ENCODE measurements around the gene LPAR5. TPM values are rescaled to one million over a fixed set of nuclear protein-coding genes. Genes with fewer than 3 reads are reported as not detected.

LPAR5 gene
- total RNA-seq, 1 donor from 2014 or later: 2.6 TPM

DNA sequence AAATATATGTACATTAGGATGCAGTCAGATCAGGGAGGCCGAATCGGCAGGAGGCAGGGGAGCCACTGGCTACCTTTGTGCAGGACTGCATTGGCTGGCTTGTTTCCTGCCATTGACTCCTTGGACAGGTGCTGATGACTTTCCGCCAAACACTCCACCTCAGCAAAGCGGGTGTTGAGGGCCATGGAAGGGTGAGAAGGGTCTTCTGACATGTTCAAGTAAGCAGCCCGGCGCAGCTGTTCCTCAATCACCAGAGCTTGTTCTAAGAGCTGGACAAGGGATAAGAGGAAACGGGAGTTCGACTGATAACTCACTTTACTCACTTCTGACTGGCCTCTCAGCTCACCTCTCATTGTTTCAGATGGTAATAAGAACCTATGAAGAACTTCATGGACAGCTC, 62.8 kb downstream of the LPAR5 start:
- intact Hi-C loops (cut with DNase I): loop anchor here (5.0 kb wide), 1 partner anchor 34 kb away; the partner anchor contains the start of gene CHD4

DNA sequence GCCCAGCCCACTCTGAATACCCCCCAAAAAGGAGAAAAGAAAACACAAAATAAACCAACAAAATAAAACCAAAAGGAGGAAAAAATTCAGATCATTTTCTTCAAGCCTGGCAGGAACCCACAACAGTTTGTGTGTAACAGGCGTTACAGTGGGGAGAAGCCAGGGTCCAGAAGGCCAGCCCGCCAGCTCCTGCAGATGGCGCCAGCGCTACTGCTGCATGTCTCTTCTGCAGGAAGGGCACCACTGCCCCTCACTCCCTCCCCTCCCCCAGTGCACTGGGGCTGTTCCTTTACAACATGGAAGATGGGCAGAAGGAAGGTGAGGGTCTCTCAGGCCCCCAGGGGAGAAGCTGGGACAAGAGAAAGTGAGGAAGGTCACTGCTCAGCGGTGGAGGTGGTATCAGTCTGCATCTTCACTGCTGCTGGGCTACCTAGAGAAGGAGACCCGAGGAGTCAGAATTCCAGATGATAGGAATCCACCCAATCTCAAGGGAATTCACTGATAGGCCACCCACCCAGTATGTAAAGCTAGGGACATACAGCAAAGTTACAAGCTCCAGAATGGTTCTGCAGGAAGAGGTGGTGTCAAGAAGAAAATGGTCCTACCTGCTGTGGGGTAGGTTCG, 65.4 kb downstream of the LPAR5 start:
- DNase-seq (ENCODE audit: low spot score): no peak
- intact Hi-C loops (cut with DNase I): loop anchor here (5.0 kb wide), 1 partner anchor 37 kb away; the partner anchor contains the start of gene CHD4

More for the DNA sequence above, 62.8 kb downstream of the LPAR5 start:
- no peak for DNase-seq (ENCODE audit: low spot score)

DNA sequence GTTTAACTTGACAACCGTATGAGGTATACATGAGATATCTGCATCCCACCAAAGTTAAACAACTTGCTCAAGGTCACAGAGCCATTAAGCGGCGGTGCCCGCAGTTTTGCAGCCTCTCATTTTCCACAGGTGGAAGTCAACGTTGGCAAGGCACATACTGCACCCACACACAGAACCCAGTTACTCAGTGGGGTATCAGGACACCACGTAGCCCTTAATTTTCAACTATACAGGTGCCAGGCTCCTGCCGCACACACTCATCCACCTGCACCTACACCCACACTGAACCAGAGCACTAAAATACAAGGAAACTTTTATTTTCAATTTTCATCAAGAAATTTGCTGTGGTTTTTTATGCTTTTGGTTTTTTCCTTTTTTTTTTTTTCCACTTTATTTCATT, 66.0 kb downstream of the LPAR5 start:
- intact Hi-C loops (cut with DNase I): loop anchor here (5.0 kb wide), 1 partner anchor 38 kb away; the partner anchor contains the start of gene CHD4
- DNase-seq (ENCODE audit: low spot score): no peak

DNA sequence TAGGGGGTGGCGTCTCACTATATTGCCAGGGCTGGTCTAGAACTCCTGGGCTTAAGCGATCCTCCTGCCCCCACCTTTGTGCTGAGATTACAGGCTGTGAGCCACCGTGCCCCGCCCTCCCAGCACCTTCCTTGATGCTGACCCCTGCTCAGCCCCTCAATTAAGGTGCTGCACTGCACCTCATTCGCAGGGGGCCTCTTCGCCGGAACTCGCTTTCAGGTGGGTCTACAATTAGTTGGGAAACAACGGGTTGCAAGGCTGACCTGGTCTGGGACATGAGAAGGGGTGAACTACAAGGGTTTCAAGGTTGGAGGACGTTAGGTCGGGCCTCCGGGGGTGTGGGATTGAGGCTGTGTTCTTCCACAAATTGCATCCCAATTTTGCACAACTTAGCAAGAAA, 66.4 kb downstream of the LPAR5 start:
- no peak for DNase-seq (ENCODE audit: low spot score)

More for the DNA sequence above, 66.4 kb downstream of the LPAR5 start:
- intact Hi-C loops (cut with DNase I): no loop called here

Other genes with a start within 250 kb of the LPAR5 start
- gene CD27, start 191.0 kb downstream of the LPAR5 start, total RNA-seq: not detected
- 17.2 TPM for gene TAPBPL, start 183.9 kb downstream of the LPAR5 start, total RNA-seq
- gene VAMP1, start 165.3 kb downstream of the LPAR5 start, total RNA-seq: 4.1 TPM
- gene MRPL51, start 142.7 kb downstream of the LPAR5 start, total RNA-seq: 174 TPM
- 12.0 TPM for gene NCAPD2, start 141.9 kb downstream of the LPAR5 start, total RNA-seq
- gene GAPDH, start 101.4 kb downstream of the LPAR5 start, total RNA-seq: 4,827 TPM
- gene IFFO1, start 79.9 kb downstream of the LPAR5 start, total RNA-seq: 24.8 TPM
- gene NOP2, start 67.7 kb downstream of the LPAR5 start, total RNA-seq: 18.5 TPM
- 186 TPM for gene CHD4, start 28.6 kb downstream of the LPAR5 start, total RNA-seq
- 1.6 TPM for gene ACRBP, start 11.5 kb upstream of the LPAR5 start, total RNA-seq
- gene ING4, start 27.2 kb upstream of the LPAR5 start, total RNA-seq: 20.6 TPM
- 32.7 TPM for gene ZNF384, start 53.4 kb upstream of the LPAR5 start, total RNA-seq
- gene PIANP, start 64.9 kb upstream of the LPAR5 start, total RNA-seq: 0.40 TPM
- 64.7 TPM for gene COPS7A, start 88.1 kb upstream of the LPAR5 start, total RNA-seq
- gene MLF2, start 117.2 kb upstream of the LPAR5 start, total RNA-seq: 135 TPM
- gene PTMS, start 130.4 kb upstream of the LPAR5 start, total RNA-seq: 234 TPM
- 0.57 TPM for gene LAG3, start 136.6 kb upstream of the LPAR5 start, total RNA-seq
- gene CD4, start 153.6 kb upstream of the LPAR5 start, total RNA-seq: 3.8 TPM
- 5.7 TPM for gene GPR162, start 185.9 kb upstream of the LPAR5 start, total RNA-seq
- 25.7 TPM for gene P3H3, start 192.4 kb upstream of the LPAR5 start, total RNA-seq
- gene GNB3, start 205.0 kb upstream of the LPAR5 start, total RNA-seq: 9.7 TPM
- gene CDCA3, start 215.3 kb upstream of the LPAR5 start, total RNA-seq: 0.65 TPM
- 83.5 TPM for gene USP5, start 216.2 kb upstream of the LPAR5 start, total RNA-seq
- 657 TPM for gene TPI1, start 231.6 kb upstream of the LPAR5 start, total RNA-seq
- 4.5 TPM for gene SPSB2, start 237.3 kb upstream of the LPAR5 start, total RNA-seq